HepG2 (cell line): ENCODE results near the gene CRYAB. TPM values are rescaled to one million over a fixed set of nuclear protein-coding genes. Genes with fewer than 3 reads are reported as not detected.

Experiments
- ETV6 ChIP-seq: sonication (generic); formaldehyde crosslinking; conservative IDR thresholded peaks from 2 replicates; pipeline ENCODE4 v1.4.0; 2020; ENCODE audit warnings: missing genetic modification reagents
- GTF3A ChIP-seq: sonication (generic); formaldehyde crosslinking; conservative IDR thresholded peaks from 2 replicates; pipeline ENCODE4 v1.4.0; 2020; ENCODE audit warnings: mild to moderate bottlenecking, missing genetic modification reagents
- MYC ChIP-seq: sonication (generic); formaldehyde crosslinking; IDR thresholded peaks from 2 replicates; pipeline ENCODE4 v1.9.0; 2021; ENCODE audit warnings: missing genetic modification reagents, borderline replicate concordance
- NFIC ChIP-seq: IDR thresholded peaks from 2 replicates; pipeline ENCODE4 v1.6.1; 2012; ENCODE audit warnings: mild to moderate bottlenecking, low read length, inconsistent platforms
- PAWR ChIP-seq: sonication (generic); formaldehyde crosslinking; IDR thresholded peaks from 2 replicates; pipeline ENCODE4 v1.4.0; 2020; ENCODE audit warnings: missing genetic modification reagents, mild to moderate bottlenecking, borderline replicate concordance
- REXO4 ChIP-seq: sonication (generic); formaldehyde crosslinking; IDR thresholded peaks from 2 replicates; pipeline ENCODE4 v1.8.0; 2022; ENCODE audit warnings: missing genetic modification reagents, mild to moderate bottlenecking, borderline replicate concordance
- SKI ChIP-seq: fragments of 450-650 bp; IDR thresholded peaks from one replicate; pipeline ENCODE4 v1.6.1; 2018; ENCODE audit warnings: mild to moderate bottlenecking; ENCODE audit not compliant: partially characterized antibody
- ZNF207 ChIP-seq: fragments of 450-650 bp; IDR thresholded peaks from 2 replicates; pipeline ENCODE4 v1.6.1; 2016; ENCODE audit warnings: antibody characterized with exemption, borderline replicate concordance
- ZNF44 ChIP-seq: sonication (generic); formaldehyde crosslinking; IDR thresholded peaks from 2 replicates; pipeline ENCODE4 v1.5.1; 2020; ENCODE audit warnings: mild to moderate bottlenecking, missing genetic modification reagents
- ZNF761 ChIP-seq: sonication (generic); formaldehyde crosslinking; conservative IDR thresholded peaks from 2 replicates; pipeline ENCODE4 v1.4.0; 2020; ENCODE audit warnings: mild to moderate bottlenecking, missing genetic modification reagents
- ZNF772 ChIP-seq: sonication (generic); formaldehyde crosslinking; IDR thresholded peaks from 2 replicates; pipeline ENCODE4 v1.5.0; 2020; ENCODE audit warnings: mild to moderate bottlenecking, missing genetic modification reagents
- polyA plus RNA-seq, 8 experiments: library from polyadenylated mRNA; depleted of rRNA in 3 of 8; stranded (reverse) in 7 of 8; unstranded in 1 of 8; fragments of >200 nt; fragmentation: Illumina TruSeq in 4 of 8; extraction: Trizol in 4 of 8; gene quantifications; 2 replicates each; pipeline versions ENCODE4 v1.2.1 to v1.2.3, GENCODE V29; 2011 to 2016; ENCODE audit warnings: low read depth in 4 of 8, missing spikeins in 1 of 8, mixed read lengths in 1 of 8; ENCODE audit not compliant: insufficient read depth in 1 of 8
- total RNA-seq, 5 experiments: library from RNA; depleted of rRNA; stranded (reverse); fragments of >200 nt; fragmentation: Illumina TruSeq; extraction: Trizol; gene quantifications; 2 replicates each; pipeline ENCODE4 v1.2.3, GENCODE V29; 2016; ENCODE audit warnings: low read depth in 1 of 5
- TF ChIP-seq, protein P1 (sequence below): sonication (generic); formaldehyde crosslinking; IDR thresholded peaks from 2 replicates; pipeline ENCODE4 v1.4.0; 2020; ENCODE audit warnings: mild to moderate bottlenecking, missing genetic modification reagents
- TF ChIP-seq, protein P2 (sequence below): sonication (generic); formaldehyde crosslinking; IDR thresholded peaks from 2 replicates; pipeline ENCODE4 v1.4.0; 2020; ENCODE audit warnings: missing genetic modification reagents
- TF ChIP-seq, protein P3 (sequence below): sonication (generic); formaldehyde crosslinking; IDR thresholded peaks from 2 replicates; pipeline ENCODE4 v1.4.0; 2020; ENCODE audit warnings: missing genetic modification reagents
- TF ChIP-seq, protein P4 (sequence below), 2 experiments: IDR thresholded peaks; 2 replicates each; pipeline ENCODE4 v1.6.1; 2011 to 2012; ENCODE audit warnings: low read length in 2 of 2, borderline replicate concordance in 1 of 2, low read depth in 1 of 2, mild to moderate bottlenecking in 1 of 2, moderate library complexity in 1 of 2
- TF ChIP-seq, protein P5 (sequence below): fragments of 450-650 bp; IDR thresholded peaks from 2 replicates; pipeline ENCODE4 v1.6.1; 2016

CRYAB gene
- total and polyA plus RNA-seq, 2 of the 13 experiments (the other 11 are each of a cell fraction or from before 2014, with no cell fraction given), result 0.55 to 1.1 TPM

DNA sequence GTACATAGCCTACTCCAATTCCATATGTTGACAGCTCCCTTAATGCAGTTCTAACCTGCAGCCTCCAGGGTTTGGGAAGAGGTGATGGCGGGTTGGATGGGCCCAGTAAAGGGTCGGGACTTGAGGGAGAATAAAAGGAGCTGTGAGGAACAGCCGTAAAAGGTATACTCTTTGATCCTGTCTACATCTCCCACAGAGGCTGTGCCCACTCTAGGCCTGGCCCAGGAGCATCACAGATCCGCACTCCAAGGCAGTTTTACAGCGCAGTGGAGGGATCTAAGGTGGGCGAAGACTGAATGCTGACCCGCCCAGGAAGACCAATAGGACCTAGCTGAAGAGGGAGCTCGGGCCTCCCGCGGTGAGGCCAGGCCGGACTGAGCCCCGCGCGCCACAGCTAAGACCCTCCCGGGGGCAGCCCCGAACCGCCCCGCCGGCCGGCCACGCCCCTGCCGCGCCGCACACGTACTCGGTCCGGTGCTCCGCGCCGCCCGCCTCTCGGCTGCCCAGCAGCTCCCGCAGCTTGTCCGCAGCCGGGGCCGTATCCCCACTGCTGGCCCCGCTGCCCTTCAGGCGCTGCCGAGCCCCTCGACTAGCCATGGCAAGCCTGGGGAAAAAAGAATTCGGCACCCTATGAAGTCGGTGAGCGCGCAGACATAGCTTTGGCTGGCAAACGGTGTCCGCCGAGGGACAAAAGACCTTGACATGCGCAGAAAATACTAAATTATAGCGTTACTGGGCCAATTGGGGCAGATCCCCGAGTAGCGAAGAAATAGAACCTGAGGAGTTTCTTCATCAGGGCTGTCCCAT lies 40.5 kb downstream of the CRYAB start, which contains the start of gene ALG9 (continued):
- TF ChIP-seq PAWR (CRISPR knock-in tag) (no peak), ETV6 (CRISPR knock-in tag) (peak; percentile 25; the same call in 1 of the 2 replicates), ZNF44 (CRISPR knock-in tag) (0 out of 2 replicates have a peak, but pooled peaks have one; percentile 29), MYC (CRISPR knock-in tag) (peak; percentile 72), ZNF772 (CRISPR knock-in tag) (peak; percentile 77), SKI (peak; percentile 70), ZNF207 (no peak), NFIC (no peak), REXO4 (no peak), ZNF761 (CRISPR knock-in tag) (0 out of 2 replicates have a peak, but pooled peaks have one; percentile 57), GTF3A (CRISPR knock-in tag) (no peak)
- TF ChIP-seq, protein P1, sequence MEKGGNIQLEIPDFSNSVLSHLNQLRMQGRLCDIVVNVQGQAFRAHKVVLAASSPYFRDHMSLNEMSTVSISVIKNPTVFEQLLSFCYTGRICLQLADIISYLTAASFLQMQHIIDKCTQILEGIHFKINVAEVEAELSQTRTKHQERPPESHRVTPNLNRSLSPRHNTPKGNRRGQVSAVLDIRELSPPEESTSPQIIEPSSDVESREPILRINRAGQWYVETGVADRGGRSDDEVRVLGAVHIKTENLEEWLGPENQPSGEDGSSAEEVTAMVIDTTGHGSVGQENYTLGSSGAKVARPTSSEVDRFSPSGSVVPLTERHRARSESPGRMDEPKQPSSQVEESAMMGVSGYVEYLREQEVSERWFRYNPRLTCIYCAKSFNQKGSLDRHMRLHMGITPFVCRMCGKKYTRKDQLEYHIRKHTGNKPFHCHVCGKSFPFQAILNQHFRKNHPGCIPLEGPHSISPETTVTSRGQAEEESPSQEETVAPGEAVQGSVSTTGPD, result no peak
- TF ChIP-seq, protein P2, sequence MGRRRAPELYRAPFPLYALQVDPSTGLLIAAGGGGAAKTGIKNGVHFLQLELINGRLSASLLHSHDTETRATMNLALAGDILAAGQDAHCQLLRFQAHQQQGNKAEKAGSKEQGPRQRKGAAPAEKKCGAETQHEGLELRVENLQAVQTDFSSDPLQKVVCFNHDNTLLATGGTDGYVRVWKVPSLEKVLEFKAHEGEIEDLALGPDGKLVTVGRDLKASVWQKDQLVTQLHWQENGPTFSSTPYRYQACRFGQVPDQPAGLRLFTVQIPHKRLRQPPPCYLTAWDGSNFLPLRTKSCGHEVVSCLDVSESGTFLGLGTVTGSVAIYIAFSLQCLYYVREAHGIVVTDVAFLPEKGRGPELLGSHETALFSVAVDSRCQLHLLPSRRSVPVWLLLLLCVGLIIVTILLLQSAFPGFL, result 0 out of 2 replicates have a peak, but pooled peaks have one; percentile 11
- TF ChIP-seq, protein P3, sequence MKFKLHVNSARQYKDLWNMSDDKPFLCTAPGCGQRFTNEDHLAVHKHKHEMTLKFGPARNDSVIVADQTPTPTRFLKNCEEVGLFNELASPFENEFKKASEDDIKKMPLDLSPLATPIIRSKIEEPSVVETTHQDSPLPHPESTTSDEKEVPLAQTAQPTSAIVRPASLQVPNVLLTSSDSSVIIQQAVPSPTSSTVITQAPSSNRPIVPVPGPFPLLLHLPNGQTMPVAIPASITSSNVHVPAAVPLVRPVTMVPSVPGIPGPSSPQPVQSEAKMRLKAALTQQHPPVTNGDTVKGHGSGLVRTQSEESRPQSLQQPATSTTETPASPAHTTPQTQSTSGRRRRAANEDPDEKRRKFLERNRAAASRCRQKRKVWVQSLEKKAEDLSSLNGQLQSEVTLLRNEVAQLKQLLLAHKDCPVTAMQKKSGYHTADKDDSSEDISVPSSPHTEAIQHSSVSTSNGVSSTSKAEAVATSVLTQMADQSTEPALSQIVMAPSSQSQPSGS (CRISPR knock-in tag), result no peak
- TF ChIP-seq, protein P4, sequence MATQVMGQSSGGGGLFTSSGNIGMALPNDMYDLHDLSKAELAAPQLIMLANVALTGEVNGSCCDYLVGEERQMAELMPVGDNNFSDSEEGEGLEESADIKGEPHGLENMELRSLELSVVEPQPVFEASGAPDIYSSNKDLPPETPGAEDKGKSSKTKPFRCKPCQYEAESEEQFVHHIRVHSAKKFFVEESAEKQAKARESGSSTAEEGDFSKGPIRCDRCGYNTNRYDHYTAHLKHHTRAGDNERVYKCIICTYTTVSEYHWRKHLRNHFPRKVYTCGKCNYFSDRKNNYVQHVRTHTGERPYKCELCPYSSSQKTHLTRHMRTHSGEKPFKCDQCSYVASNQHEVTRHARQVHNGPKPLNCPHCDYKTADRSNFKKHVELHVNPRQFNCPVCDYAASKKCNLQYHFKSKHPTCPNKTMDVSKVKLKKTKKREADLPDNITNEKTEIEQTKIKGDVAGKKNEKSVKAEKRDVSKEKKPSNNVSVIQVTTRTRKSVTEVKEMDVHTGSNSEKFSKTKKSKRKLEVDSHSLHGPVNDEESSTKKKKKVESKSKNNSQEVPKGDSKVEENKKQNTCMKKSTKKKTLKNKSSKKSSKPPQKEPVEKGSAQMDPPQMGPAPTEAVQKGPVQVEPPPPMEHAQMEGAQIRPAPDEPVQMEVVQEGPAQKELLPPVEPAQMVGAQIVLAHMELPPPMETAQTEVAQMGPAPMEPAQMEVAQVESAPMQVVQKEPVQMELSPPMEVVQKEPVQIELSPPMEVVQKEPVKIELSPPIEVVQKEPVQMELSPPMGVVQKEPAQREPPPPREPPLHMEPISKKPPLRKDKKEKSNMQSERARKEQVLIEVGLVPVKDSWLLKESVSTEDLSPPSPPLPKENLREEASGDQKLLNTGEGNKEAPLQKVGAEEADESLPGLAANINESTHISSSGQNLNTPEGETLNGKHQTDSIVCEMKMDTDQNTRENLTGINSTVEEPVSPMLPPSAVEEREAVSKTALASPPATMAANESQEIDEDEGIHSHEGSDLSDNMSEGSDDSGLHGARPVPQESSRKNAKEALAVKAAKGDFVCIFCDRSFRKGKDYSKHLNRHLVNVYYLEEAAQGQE (IDR thresholded peaks at IDR 0.05; ENCODE audit: borderline replicate concordance in 1 of 2, low read depth in 1 of 2, low read length in 2 of 2), result peak in 1 of 2 experiments; percentile 37; a peak in 1 of 4 replicates
- TF ChIP-seq, protein P5, sequence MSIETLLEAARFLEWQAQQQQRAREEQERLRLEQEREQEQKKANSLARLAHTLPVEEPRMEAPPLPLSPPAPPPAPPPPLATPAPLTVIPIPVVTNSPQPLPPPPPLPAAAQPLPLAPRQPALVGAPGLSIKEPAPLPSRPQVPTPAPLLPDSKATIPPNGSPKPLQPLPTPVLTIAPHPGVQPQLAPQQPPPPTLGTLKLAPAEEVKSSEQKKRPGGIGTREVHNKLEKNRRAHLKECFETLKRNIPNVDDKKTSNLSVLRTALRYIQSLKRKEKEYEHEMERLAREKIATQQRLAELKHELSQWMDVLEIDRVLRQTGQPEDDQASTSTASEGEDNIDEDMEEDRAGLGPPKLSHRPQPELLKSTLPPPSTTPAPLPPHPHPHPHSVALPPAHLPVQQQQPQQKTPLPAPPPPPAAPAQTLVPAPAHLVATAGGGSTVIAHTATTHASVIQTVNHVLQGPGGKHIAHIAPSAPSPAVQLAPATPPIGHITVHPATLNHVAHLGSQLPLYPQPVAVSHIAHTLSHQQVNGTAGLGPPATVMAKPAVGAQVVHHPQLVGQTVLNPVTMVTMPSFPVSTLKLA, result no peak
